ENCODE results near the gene SPINK8. TPM values are rescaled to one million over a fixed set of nuclear protein-coding genes. Genes with fewer than 3 reads are reported as not detected.

The SPINK8 gene
- total and polyA plus RNA-seq, 2 donors (not counting 1 experiment from before 2014, with no cell fraction given): not detected

- DNase-seq: peak; percentile 69
- Histone ChIP-seq H3K4me2 (replicated peaks; ENCODE audit: low read depth, low read length, poor library complexity, severe bottlenecking) (peak overlapping the region; percentile 88), H3K9ac (ENCODE audit: low read length) (peak overlapping the region; percentile 99), H3K9me3 (ENCODE audit: control extremely low read depth in 1 of 3, control insufficient read depth in 2 of 3, insufficient read depth in 1 of 3, low read length in 2 of 3) (no peaks in the 10 kb centered on the region), H3K4me1 (ENCODE audit: control insufficient read depth in 2 of 2, insufficient read depth in 2 of 2, low read length in 2 of 2) (peaks cover 13 to 25% of the 10 kb centered on the region in 2 donors), H2AFZ (ENCODE audit: insufficient read depth, low read depth, low read length, poor library complexity, severe bottlenecking) (peak overlapping the region; percentile 100), H3K79me2 (ENCODE audit: control insufficient read depth, insufficient read depth, low read length) (peaks cover 13% of the 10 kb centered on the region), H3K4me3 (ENCODE audit: control extremely low read depth in 1 of 5, extremely low read depth in 1 of 5, insufficient read depth in 1 of 5, low read depth in 2 of 5, low read length in 4 of 5) (peak overlapping the region; percentile 24 to 90 (median 82)), H3K27me3 (replicated peaks in 1 of 4; ENCODE audit: control extremely low read depth in 1 of 4, control insufficient read depth in 3 of 4, insufficient read depth in 4 of 4, low read length in 3 of 4) (no peaks in the 10 kb centered on the region), H3K36me3 (replicated peaks in 1 of 2; ENCODE audit: control extremely low read depth in 1 of 2, control insufficient read depth in 1 of 2, extremely low read depth in 1 of 2, insufficient read depth in 2 of 2, low read length in 1 of 2) (peaks cover 13 to 29% of the 10 kb centered on the region in 2 experiments), H4K20me1 (ENCODE audit: control insufficient read depth, insufficient read depth, low read length, poor library complexity, severe bottlenecking) (no peaks in the 10 kb centered on the region), H3K27ac (ENCODE audit: low read length in 2 of 2) (peak overlapping the region; percentile 92 to 96)
- peak overlapping the region; percentile 99 for H3K27ac Mint-ChIP-seq
- no peaks in the 10 kb centered on the region for H3K9me3 Mint-ChIP-seq (ENCODE audit: insufficient read depth)
- intact Hi-C loops (cut with micrococcal nuclease): loop anchor here (2.0 to 10.0 kb wide), 5 partner anchors 111 to 707 kb away; partner anchors contain the start of genes ATRIP, CCDC51, CDC25A and PFKFB4
- WGBS (ENCODE audit: insufficient coverage): 45% methylated on average over 13 of the region's 13 CpGs
- POLR2A ChIA-PET: interaction anchor here (0.8 to 1.7 kb wide), 5 partner anchors 59 to 258 kb away, joined by 3 to 10 read pairs (median 3); partner anchors contain the start of genes PFKFB4 and ZNF589
- ATAC-seq (ENCODE audit: low read depth): peak; percentile 26
- no peaks in the 10 kb centered on the region for H3K27me3 Mint-ChIP-seq
- CTCF ChIA-PET: interaction anchor here (1.0 to 2.2 kb wide), 6 partner anchors 15 to 140 kb away, joined by 3 to 20 read pairs (median 7); partner anchors contain the start of genes CCDC51, TMA7 and ZNF589
- peaks cover 54% of the 10 kb centered on the region for H3K4me1 Mint-ChIP-seq
- H3K4me3 Mint-ChIP-seq: peak overlapping the region; percentile 97
- TF ChIP-seq EZH2 (IDR thresholded peaks at IDR 0.05; ENCODE audit: borderline replicate concordance, insufficient read depth, low read depth, low read length, poor library complexity, severe bottlenecking): no peak
- TF ChIP-seq, protein P1, sequence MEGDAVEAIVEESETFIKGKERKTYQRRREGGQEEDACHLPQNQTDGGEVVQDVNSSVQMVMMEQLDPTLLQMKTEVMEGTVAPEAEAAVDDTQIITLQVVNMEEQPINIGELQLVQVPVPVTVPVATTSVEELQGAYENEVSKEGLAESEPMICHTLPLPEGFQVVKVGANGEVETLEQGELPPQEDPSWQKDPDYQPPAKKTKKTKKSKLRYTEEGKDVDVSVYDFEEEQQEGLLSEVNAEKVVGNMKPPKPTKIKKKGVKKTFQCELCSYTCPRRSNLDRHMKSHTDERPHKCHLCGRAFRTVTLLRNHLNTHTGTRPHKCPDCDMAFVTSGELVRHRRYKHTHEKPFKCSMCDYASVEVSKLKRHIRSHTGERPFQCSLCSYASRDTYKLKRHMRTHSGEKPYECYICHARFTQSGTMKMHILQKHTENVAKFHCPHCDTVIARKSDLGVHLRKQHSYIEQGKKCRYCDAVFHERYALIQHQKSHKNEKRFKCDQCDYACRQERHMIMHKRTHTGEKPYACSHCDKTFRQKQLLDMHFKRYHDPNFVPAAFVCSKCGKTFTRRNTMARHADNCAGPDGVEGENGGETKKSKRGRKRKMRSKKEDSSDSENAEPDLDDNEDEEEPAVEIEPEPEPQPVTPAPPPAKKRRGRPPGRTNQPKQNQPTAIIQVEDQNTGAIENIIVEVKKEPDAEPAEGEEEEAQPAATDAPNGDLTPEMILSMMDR (IDR thresholded peaks at IDR 0.05): no peak
These were observed 33.4 kb downstream of the SPINK8 start for GRCh38 chr3:48299746-48300712.

Data from B cell (primary cell).